Spleen (tissue), 7 donors: ENCODE results near the gene MAL.

Experiments used
- CTCF ChIP-seq, 11 experiments: fragments of 200-600 bp in 7 of 11; fragments of 450-650 bp in 4 of 11; sonication (generic) in 4 of 11; IDR thresholded peaks in 8 of 11; conservative IDR thresholded peaks in 3 of 11; 1 replicate in 7 of 11; 2 replicates in 4 of 11; pipeline versions ENCODE4 v1.4.0 to v1.8.0; 2016 to 2021; ENCODE audit warnings: antibody characterized with exemption in 11 of 11, inconsistent platforms in 4 of 11, mild to moderate bottlenecking in 1 of 11
- POLR2A ChIP-seq, 3 donors: fragments of 450-650 bp; IDR thresholded peaks; one replicate each; pipeline ENCODE4 v1.5.1; 2017; ENCODE audit warnings: antibody characterized with exemption in 3 of 3, mild to moderate bottlenecking in 1 of 3
- POLR2AphosphoS5 ChIP-seq, 3 donors: sonication (generic); formaldehyde crosslinking; IDR thresholded peaks; one replicate each; pipeline ENCODE4 v1.5.1; 2017; ENCODE audit warnings: antibody characterized with exemption in 3 of 3
- donor health status: DM: no; HTN: no; CAD: no; lungs with moderate emphysema.
- donor health status: DM: no; HTN: no; CAD: no.
- donor health status: DM: no; HTN: no; CAD: no.

- TF ChIP-seq CTCF (IDR thresholded peaks at IDR 0.05 in 8 of 11, conservative IDR thresholded peaks at IDR 0.05 in 3 of 11), result no peak
- TF ChIP-seq POLR2A (IDR thresholded peaks at IDR 0.05), result no peak
- no peak for TF ChIP-seq POLR2AphosphoS5 (IDR thresholded peaks at IDR 0.05)
Observed at GRCh38 chr2:95042472-95043271, 17.2 kb downstream of the MAL start.
